ENCODE measurements around the gene TSPOAP1.

DNA sequence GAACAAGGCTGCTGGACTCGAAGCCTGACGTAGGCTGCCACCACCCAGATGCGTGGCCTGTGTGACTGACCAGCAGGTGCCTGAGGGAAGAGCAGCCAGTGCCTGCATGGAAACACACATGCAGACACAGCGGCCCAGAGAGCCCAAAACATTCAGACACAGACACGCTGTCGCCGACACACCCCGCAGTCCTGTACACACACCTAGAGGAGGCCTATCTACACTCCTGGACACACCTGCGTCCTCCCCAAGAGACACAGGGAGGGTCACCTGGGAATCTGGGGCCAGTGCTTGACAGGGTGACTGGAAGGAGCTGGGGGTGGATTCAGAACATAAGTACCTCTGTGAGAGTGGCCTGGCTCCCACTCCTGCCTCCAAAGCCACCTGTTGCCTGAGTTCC, 6.1 kb upstream of the TSPOAP1 start:
- TF ChIP-seq CTCF (IDR thresholded peaks at IDR 0.05 in 2 of 3, conservative IDR thresholded peaks at IDR 0.05 in 1 of 3; ENCODE audit: control insufficient read depth in 2 of 3, extremely low read depth in 1 of 3, insufficient read depth in 1 of 3, low read depth in 3 of 3, low read length in 3 of 3) (no peak), EGR1 (IDR thresholded peaks at IDR 0.05; ENCODE audit: borderline replicate concordance in 1 of 2, low read depth in 2 of 2, low read length in 2 of 2) (no peak), TAF1 (IDR thresholded peaks at IDR 0.05; ENCODE audit: borderline replicate concordance, low read depth, low read length) (no peak), EZH2 (IDR thresholded peaks at IDR 0.05; ENCODE audit: borderline replicate concordance, control insufficient read depth, low read depth, low read length) (no peak), CHD2 (IDR thresholded peaks at IDR 0.05; ENCODE audit: borderline replicate concordance, low read depth, low read length) (no peak; the same call in 1 of the 2 replicates), NR2C2 (IDR thresholded peaks at IDR 0.05; ENCODE audit: borderline replicate concordance, control insufficient read depth, insufficient read length, low read depth) (no peak), SMC3 (IDR thresholded peaks at IDR 0.05; ENCODE audit: borderline replicate concordance, low read length) (no peak), POLR2A (IDR thresholded peaks at IDR 0.05; ENCODE audit: low read depth, low read length) (no peak), CUX1 (IDR thresholded peaks at IDR 0.05; ENCODE audit: insufficient replicate concordance, low read depth, low read length) (no peak), FOS (IDR thresholded peaks at IDR 0.05; ENCODE audit: borderline replicate concordance, extremely low read depth, insufficient read length) (no peak)
- TF ChIP-seq, protein P1, sequence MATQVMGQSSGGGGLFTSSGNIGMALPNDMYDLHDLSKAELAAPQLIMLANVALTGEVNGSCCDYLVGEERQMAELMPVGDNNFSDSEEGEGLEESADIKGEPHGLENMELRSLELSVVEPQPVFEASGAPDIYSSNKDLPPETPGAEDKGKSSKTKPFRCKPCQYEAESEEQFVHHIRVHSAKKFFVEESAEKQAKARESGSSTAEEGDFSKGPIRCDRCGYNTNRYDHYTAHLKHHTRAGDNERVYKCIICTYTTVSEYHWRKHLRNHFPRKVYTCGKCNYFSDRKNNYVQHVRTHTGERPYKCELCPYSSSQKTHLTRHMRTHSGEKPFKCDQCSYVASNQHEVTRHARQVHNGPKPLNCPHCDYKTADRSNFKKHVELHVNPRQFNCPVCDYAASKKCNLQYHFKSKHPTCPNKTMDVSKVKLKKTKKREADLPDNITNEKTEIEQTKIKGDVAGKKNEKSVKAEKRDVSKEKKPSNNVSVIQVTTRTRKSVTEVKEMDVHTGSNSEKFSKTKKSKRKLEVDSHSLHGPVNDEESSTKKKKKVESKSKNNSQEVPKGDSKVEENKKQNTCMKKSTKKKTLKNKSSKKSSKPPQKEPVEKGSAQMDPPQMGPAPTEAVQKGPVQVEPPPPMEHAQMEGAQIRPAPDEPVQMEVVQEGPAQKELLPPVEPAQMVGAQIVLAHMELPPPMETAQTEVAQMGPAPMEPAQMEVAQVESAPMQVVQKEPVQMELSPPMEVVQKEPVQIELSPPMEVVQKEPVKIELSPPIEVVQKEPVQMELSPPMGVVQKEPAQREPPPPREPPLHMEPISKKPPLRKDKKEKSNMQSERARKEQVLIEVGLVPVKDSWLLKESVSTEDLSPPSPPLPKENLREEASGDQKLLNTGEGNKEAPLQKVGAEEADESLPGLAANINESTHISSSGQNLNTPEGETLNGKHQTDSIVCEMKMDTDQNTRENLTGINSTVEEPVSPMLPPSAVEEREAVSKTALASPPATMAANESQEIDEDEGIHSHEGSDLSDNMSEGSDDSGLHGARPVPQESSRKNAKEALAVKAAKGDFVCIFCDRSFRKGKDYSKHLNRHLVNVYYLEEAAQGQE (IDR thresholded peaks at IDR 0.05; ENCODE audit: low read depth, low read length), result no peak

Data from GM12878 (cell line).